Measurements from ENCODE around the gene CRLF1.
"Not testable (repeated sequence)": the region's sequence is repeated elsewhere in the genome, so short reads cannot be mapped to it uniquely, and the experiment has no call there.

DNA sequence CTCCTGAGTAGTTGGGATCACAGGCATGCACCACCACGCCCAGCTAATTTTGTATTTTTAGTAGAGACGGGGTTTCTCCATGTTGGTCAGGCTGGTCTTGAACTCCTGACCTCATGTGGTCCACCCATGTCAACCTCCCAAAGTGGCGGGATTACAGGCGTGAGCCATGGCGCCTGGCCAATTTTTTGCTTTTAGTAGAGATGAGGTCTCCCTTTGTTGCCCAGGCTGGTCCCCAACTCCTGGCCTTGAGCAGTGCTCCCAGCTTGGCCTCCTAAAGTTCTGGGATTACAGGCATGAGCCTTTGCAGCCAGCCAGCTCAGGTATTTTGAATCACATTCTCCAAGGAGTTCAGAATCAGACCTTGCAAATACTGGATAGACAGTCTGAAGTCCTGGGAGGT is 13.9 kb downstream of the CRLF1 start:
- not testable (repeated sequence) for TF ChIP-seq POLR2AphosphoS5 (IDR thresholded peaks at IDR 0.05)
- TF ChIP-seq, protein P1, sequence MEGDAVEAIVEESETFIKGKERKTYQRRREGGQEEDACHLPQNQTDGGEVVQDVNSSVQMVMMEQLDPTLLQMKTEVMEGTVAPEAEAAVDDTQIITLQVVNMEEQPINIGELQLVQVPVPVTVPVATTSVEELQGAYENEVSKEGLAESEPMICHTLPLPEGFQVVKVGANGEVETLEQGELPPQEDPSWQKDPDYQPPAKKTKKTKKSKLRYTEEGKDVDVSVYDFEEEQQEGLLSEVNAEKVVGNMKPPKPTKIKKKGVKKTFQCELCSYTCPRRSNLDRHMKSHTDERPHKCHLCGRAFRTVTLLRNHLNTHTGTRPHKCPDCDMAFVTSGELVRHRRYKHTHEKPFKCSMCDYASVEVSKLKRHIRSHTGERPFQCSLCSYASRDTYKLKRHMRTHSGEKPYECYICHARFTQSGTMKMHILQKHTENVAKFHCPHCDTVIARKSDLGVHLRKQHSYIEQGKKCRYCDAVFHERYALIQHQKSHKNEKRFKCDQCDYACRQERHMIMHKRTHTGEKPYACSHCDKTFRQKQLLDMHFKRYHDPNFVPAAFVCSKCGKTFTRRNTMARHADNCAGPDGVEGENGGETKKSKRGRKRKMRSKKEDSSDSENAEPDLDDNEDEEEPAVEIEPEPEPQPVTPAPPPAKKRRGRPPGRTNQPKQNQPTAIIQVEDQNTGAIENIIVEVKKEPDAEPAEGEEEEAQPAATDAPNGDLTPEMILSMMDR (IDR thresholded peaks at IDR 0.05): not testable (repeated sequence)

All from esophagus muscularis mucosa (tissue), 3 donors.